Activated CD4-positive, alpha-beta T cell treated with anti-CD3 and anti-CD28 coated beads for 4 hours (primary cell): ENCODE data around the gene CAVIN2.
"Not testable (repeated sequence)": the region's sequence is repeated elsewhere in the genome, so short reads cannot be mapped to it uniquely, and the experiment has no call there.

Experiments
- DNase-seq, 2 donors: peaks; one replicate each; pipeline ENCODE4 v3.0.0-alpha.2; 2020

The CAVIN2 gene

GRCh38 chr2:191797942-191798876, 48.7 kb downstream of the CAVIN2 start:
- DNase-seq: no peak

GRCh38 chr2:191797500-191797899, 49.4 kb downstream of the CAVIN2 start:
- no peak for DNase-seq

- no peak for DNase-seq
Measured at GRCh38 chr2:191795715-191796114, 51.2 kb downstream of the CAVIN2 start.

- no peak for DNase-seq
Measured at GRCh38 chr2:191791953-191792560, 54.8 kb downstream of the CAVIN2 start.

- no peak for DNase-seq
Measured at GRCh38 chr2:191790737-191791136, 56.2 kb downstream of the CAVIN2 start.

- no peak for DNase-seq
Measured at GRCh38 chr2:191789796-191790195, 57.1 kb downstream of the CAVIN2 start.

- no peak for DNase-seq
Measured at GRCh38 chr2:191786694-191787093, 60.2 kb downstream of the CAVIN2 start.

- DNase-seq: not testable (repeated sequence)
Measured at GRCh38 chr2:191785651-191786050, 61.2 kb downstream of the CAVIN2 start.
